Suprapubic skin (tissue), 4 donors: ENCODE measurements around the gene SS18L1. TPM values are rescaled to one million over a fixed set of nuclear protein-coding genes. Genes with fewer than 3 reads are reported as not detected.

Experiments used
- DNase-seq, 2 donors: peaks; one replicate each; pipeline ENCODE4 v3.0.0-alpha.2; 2019; ENCODE audit warnings: low spot score in 2 of 2
- H3K27ac ChIP-seq: fragments of 200-600 bp; sonication (generic); one replicate; pipeline ENCODE4 v1.5.1; 2019
- H3K27me3 ChIP-seq: fragments of 200-600 bp; sonication (generic); one replicate; pipeline ENCODE4 v1.5.1; 2019
- H3K36me3 ChIP-seq: fragments of 200-600 bp; sonication (generic); one replicate; pipeline ENCODE4 v1.5.1; 2019
- H3K4me1 ChIP-seq: fragments of 200-600 bp; sonication (generic); one replicate; pipeline ENCODE4 v1.5.1; 2019
- H3K4me3 ChIP-seq: fragments of 200-600 bp; sonication (generic); one replicate; pipeline ENCODE4 v1.5.1; 2019; ENCODE audit warnings: mild to moderate bottlenecking
- H3K9me3 ChIP-seq: fragments of 200-600 bp; sonication (generic); one replicate; pipeline ENCODE4 v1.5.1; 2019
- EP300 ChIP-seq: sonication (generic); formaldehyde crosslinking; IDR thresholded peaks from one replicate; pipeline ENCODE4 v1.6.1; 2017; ENCODE audit warnings: antibody characterized with exemption
- POLR2A ChIP-seq, 2 donors: fragments of 450-650 bp; IDR thresholded peaks; one replicate each; pipeline ENCODE4 v1.6.1; 2017; ENCODE audit warnings: antibody characterized with exemption in 2 of 2, mild to moderate bottlenecking in 2 of 2, moderate library complexity in 2 of 2
- POLR2AphosphoS5 ChIP-seq, 3 donors: sonication (generic); formaldehyde crosslinking; IDR thresholded peaks; one replicate each; pipeline ENCODE4 v1.6.1; 2017; ENCODE audit warnings: antibody characterized with exemption in 3 of 3
- WGBS: methylation state at CpG from one replicate; pipeline ENCODE4 v1.1.5; 2018; 5-methylcytosine and 5-hydroxymethylcytosine counted together
- total RNA-seq, 4 donors: library from RNA; depleted of rRNA; stranded (reverse); fragments of >200 nt; gene quantifications; one replicate each; pipeline ENCODE4 v1.1.0, GENCODE V29; 2016
- TF ChIP-seq, protein P1 (sequence below), 2 donors: fragments of 200-600 bp in 1 of 2; fragments of 450-650 bp in 1 of 2; sonication (generic) in 1 of 2; IDR thresholded peaks; one replicate each; pipeline ENCODE4 v1.5.1; 2016 to 2019; ENCODE audit warnings: antibody characterized with exemption in 2 of 2, mild to moderate bottlenecking in 1 of 2, moderate library complexity in 1 of 2

SS18L1 gene
- total RNA-seq, 4 donors from 2014 or later = 23.3 to 81.1 (median 26.9) TPM

DNA sequence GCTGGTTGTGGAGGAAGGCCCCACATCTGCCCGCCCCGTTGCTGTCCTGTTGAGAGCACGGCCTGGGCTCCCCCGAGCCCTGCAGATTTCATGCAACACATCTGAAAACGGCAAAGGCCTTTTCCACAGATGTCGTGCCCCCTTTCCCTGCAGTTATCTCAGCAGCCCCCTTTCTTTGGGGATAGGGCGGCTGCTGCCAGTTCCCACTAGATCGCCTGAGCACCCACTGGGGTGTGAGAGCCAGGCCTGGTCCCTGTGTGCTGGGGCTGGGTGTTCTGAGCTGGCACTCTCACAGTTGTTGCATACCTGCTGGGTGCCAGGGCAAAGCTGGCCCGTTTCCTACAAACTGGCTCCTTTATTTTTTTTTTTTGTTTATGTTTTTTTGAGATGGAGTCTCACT is 27.0 kb downstream of the SS18L1 start:
- no peak for DNase-seq
- Histone ChIP-seq H3K36me3 (peaks cover 72% of the 10 kb centered on the region), H3K4me3 (no peak overlapping the region), H3K27ac (no peak overlapping the region), H3K4me1 (no peaks in the 10 kb centered on the region), H3K9me3 (no peaks in the 10 kb centered on the region), H3K27me3 (no peaks in the 10 kb centered on the region)
- no peak for TF ChIP-seq POLR2AphosphoS5 (IDR thresholded peaks at IDR 0.05)
- TF ChIP-seq, protein P1, sequence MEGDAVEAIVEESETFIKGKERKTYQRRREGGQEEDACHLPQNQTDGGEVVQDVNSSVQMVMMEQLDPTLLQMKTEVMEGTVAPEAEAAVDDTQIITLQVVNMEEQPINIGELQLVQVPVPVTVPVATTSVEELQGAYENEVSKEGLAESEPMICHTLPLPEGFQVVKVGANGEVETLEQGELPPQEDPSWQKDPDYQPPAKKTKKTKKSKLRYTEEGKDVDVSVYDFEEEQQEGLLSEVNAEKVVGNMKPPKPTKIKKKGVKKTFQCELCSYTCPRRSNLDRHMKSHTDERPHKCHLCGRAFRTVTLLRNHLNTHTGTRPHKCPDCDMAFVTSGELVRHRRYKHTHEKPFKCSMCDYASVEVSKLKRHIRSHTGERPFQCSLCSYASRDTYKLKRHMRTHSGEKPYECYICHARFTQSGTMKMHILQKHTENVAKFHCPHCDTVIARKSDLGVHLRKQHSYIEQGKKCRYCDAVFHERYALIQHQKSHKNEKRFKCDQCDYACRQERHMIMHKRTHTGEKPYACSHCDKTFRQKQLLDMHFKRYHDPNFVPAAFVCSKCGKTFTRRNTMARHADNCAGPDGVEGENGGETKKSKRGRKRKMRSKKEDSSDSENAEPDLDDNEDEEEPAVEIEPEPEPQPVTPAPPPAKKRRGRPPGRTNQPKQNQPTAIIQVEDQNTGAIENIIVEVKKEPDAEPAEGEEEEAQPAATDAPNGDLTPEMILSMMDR (IDR thresholded peaks at IDR 0.05) = no peak
- TF ChIP-seq EP300 = no peak
- TF ChIP-seq POLR2A (IDR thresholded peaks at IDR 0.05) = no peak
- WGBS = 85% methylated on average over 9 of the region's 9 CpGs

DNA sequence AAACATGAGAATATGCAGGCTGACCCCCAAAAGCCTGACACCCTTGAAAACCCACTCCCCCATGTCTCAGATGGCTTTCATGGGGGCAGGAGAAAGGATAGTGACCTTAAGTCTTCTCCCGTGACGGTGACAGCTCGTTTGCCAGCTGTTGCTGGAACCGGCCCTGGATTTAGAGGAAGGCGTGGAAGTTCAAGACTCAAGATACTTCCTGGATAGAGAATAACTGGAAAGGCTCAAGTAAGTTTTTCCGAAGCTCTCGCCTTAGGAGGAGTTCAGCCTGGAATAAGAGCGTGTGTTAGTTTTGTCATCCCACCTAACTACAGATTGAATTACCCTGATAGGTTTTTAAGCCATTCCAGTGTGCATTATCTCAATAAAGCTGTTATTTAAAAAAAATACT is 27.7 kb downstream of the SS18L1 start:
- H3K27ac ChIP-seq = no peak overlapping the region
- 74% methylated on average over 8 of the region's 8 CpGs for WGBS

DNA sequence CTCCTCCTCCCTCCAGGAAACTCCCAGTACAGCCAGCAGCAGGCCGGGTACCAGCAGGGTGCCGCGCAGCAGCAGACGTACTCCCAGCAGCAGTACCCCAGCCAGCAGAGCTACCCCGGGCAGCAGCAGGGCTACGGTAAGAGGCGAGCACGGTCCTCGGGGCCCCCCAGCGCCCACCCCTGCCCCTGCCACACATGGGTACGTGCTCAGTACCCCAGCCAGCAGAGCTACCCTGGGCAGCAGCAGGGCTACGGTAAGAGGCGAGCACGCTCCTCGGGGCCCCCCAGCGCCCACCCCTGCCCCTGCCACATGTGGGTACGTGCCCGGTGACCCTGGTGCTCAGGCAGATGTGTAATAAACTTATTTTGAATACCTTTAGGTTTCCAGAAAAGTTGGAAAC is 29.1 kb downstream of the SS18L1 start:
- 93% methylated on average over 14 of the region's 18 CpGs for WGBS
- Histone ChIP-seq H3K27ac (no peak overlapping the region), H3K27me3 (no peaks in the 10 kb centered on the region), H3K9me3 (no peaks in the 10 kb centered on the region), H3K36me3 (peaks cover 69% of the 10 kb centered on the region), H3K4me1 (no peaks in the 10 kb centered on the region), H3K4me3 (no peak overlapping the region)
- no peak for DNase-seq
- TF ChIP-seq POLR2AphosphoS5 (IDR thresholded peaks at IDR 0.05) (no peak), EP300 (no peak), POLR2A (IDR thresholded peaks at IDR 0.05) (no peak)
- TF ChIP-seq, protein P1 (IDR thresholded peaks at IDR 0.05) = no peak

More for the DNA sequence above, 27.7 kb downstream of the SS18L1 start:
- Histone ChIP-seq H3K4me1 (no peaks in the 10 kb centered on the region), H3K36me3 (peaks cover 72% of the 10 kb centered on the region), H3K9me3 (no peaks in the 10 kb centered on the region), H3K4me3 (no peak overlapping the region), H3K27me3 (no peaks in the 10 kb centered on the region)
- TF ChIP-seq POLR2A (IDR thresholded peaks at IDR 0.05) (no peak), EP300 (no peak), POLR2AphosphoS5 (IDR thresholded peaks at IDR 0.05) (no peak)
- TF ChIP-seq, protein P1 (IDR thresholded peaks at IDR 0.05) = no peak
- DNase-seq = no peak

DNA sequence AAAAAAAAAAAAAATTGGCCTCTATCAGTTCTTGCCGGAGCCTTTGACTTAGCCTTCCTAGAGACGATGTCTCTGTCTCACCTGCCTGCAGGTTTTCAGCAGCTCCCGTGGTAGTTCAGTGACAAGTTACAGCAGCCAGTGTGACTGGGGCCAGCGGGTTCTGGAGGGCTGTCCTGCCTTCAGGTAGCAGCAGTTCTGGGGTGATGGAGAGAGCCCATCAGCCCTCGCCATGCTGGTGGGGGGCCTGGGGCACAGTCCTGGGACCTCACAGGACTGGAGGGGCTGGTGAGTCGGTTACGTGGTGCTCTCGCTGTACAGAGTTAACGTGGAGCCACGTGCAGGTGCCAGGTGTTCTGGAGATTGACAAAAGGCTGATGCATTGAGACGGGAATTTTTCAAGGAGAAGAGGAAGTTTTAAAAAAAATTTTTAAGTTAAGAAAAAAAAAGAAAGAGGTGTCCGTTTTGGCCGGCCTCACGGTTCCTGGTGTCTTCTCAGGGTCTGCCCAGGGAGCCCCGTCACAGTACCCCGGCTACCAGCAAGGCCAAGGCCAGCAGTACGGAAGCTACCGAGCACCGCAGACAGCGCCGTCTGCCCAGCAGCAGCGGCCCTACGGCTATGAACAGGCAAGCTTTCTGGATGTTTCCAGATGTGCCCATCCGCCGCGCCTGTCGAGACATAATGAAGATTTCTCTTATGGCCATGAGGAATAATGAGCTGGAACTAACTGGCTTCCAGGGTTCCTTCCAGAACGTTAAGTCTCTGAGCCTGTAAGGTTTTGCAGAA is 30.6 kb downstream of the SS18L1 start:
- 96% methylated on average over 28 of the region's 28 CpGs for WGBS
- Histone ChIP-seq H3K27ac (no peak overlapping the region), H3K27me3 (no peaks in the 10 kb centered on the region), H3K4me1 (no peaks in the 10 kb centered on the region), H3K4me3 (no peak overlapping the region), H3K36me3 (peaks cover 68% of the 10 kb centered on the region), H3K9me3 (no peaks in the 10 kb centered on the region)
- TF ChIP-seq, protein P1 (IDR thresholded peaks at IDR 0.05) = no peak
- no peak for TF ChIP-seq POLR2A (IDR thresholded peaks at IDR 0.05)
- no peak for TF ChIP-seq EP300
- TF ChIP-seq POLR2AphosphoS5 (IDR thresholded peaks at IDR 0.05) = no peak
- no peak for DNase-seq

DNA sequence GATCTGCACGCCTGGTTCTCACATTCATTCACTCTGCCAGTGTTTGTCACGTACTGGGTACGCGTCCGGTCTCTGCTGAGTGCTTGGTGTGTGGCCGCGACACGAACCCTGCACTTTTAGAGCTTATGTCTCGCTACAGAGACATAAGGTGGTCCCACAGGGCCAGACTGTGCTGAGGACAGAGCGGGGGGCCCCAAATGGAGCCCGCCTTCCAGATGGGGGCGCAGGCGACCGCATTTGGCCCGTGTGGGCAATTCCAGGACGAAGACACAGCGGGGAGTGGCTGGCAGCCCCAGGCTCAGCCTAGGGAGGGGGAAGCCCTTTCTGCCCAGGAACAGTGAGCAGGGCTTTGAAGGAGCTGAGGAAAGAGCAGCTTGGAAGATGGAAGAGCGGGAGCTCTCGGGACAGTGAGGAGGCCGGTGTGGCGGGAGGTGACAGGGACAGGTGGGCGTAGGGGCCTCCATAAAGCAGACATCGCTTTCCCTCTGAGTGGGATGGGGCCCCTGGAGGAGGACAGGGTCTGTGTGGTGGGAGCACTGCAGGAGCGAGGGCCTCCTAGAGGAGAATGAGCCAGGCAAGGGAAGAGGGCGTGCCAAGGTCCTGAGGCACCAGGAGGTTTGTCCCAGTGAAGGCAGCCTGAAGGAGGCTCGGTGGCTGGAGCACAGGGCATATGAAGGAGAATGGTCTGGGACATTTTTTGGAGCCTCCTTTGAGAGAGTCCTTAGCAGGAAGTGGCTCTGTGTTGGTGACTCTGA is 31.5 kb downstream of the SS18L1 start:
- H3K36me3 ChIP-seq = peaks cover 69% of the 10 kb centered on the region
- no peaks in the 10 kb centered on the region for H3K9me3 ChIP-seq
- DNase-seq = no peak
- H3K27me3 ChIP-seq = no peaks in the 10 kb centered on the region
- no peak overlapping the region for H3K4me3 ChIP-seq
- 93% methylated on average over 24 of the region's 26 CpGs for WGBS
- no peak overlapping the region for H3K27ac ChIP-seq
- TF ChIP-seq POLR2AphosphoS5 (IDR thresholded peaks at IDR 0.05) = no peak
- no peak for TF ChIP-seq POLR2A (IDR thresholded peaks at IDR 0.05)
- TF ChIP-seq EP300 = no peak
- TF ChIP-seq, protein P1 (IDR thresholded peaks at IDR 0.05) = no peak
- H3K4me1 ChIP-seq = no peaks in the 10 kb centered on the region
